ENCODE results near the gene CSNK2A3. TPM values are rescaled to one million over a fixed set of nuclear protein-coding genes. Genes with fewer than 3 reads are reported as not detected.

Gene CSNK2A3
- total RNA-seq, 1 donor from 2014 or later: 1.2 TPM

GRCh38 chr11:11322101-11322500 lies 30.9 kb downstream of the CSNK2A3 start:
- Histone ChIP-seq H3K27ac (no peak overlapping the region), H3K9me3 (no peaks in the 10 kb centered on the region), H3K27me3 (no peaks in the 10 kb centered on the region), H3K36me3 (no peaks in the 10 kb centered on the region), H3K4me1 (no peaks in the 10 kb centered on the region), H3K4me3 (no peak overlapping the region)
- no peak for TF ChIP-seq POLR2A (IDR thresholded peaks at IDR 0.05)
- TF ChIP-seq POLR2AphosphoS5 (IDR thresholded peaks at IDR 0.05; ENCODE audit: insufficient read depth in 1 of 2, low read depth in 1 of 2): no peak
- TF ChIP-seq CTCF (IDR thresholded peaks at IDR 0.05): no peak
- DNase-seq (ENCODE audit: extremely low spot score in 2 of 2): no peak
- intact Hi-C loops (cut with DNase I): no loop called here

- H3K4me1 ChIP-seq: no peaks in the 10 kb centered on the region
- no peaks in the 10 kb centered on the region for H3K9me3 ChIP-seq
- DNase-seq (ENCODE audit: extremely low spot score in 2 of 2): no peak
- H3K27ac ChIP-seq: no peak overlapping the region
- no peak overlapping the region for H3K4me3 ChIP-seq
- no peaks in the 10 kb centered on the region for H3K27me3 ChIP-seq
- TF ChIP-seq POLR2AphosphoS5 (IDR thresholded peaks at IDR 0.05; ENCODE audit: insufficient read depth in 1 of 2, low read depth in 1 of 2) (no peak), POLR2A (IDR thresholded peaks at IDR 0.05) (no peak), CTCF (IDR thresholded peaks at IDR 0.05) (no peak)
- no peaks in the 10 kb centered on the region for H3K36me3 ChIP-seq
- intact Hi-C loops (cut with DNase I): no loop called here
These were observed 32.2 kb downstream of the CSNK2A3 start for GRCh38 chr11:11320825-11321224.

GRCh38 chr11:11318961-11319360 lies 34.1 kb downstream of the CSNK2A3 start:
- intact Hi-C loops (cut with DNase I): no loop called here
- DNase-seq (ENCODE audit: extremely low spot score in 2 of 2): no peak
- H3K4me3 ChIP-seq: no peak overlapping the region
- TF ChIP-seq POLR2AphosphoS5 (IDR thresholded peaks at IDR 0.05; ENCODE audit: insufficient read depth in 1 of 2, low read depth in 1 of 2) (no peak), POLR2A (IDR thresholded peaks at IDR 0.05) (no peak), CTCF (IDR thresholded peaks at IDR 0.05) (no peak)
- no peaks in the 10 kb centered on the region for H3K9me3 ChIP-seq
- no peaks in the 10 kb centered on the region for H3K36me3 ChIP-seq
- no peaks in the 10 kb centered on the region for H3K27me3 ChIP-seq
- peaks cover under 1% of the 10 kb centered on the region for H3K4me1 ChIP-seq
- no peak overlapping the region for H3K27ac ChIP-seq

GRCh38 chr11:11318461-11318860 lies 34.6 kb downstream of the CSNK2A3 start:
- intact Hi-C loops (cut with DNase I): no loop called here
- Histone ChIP-seq H3K36me3 (no peaks in the 10 kb centered on the region), H3K27ac (no peak overlapping the region), H3K27me3 (no peaks in the 10 kb centered on the region), H3K9me3 (no peaks in the 10 kb centered on the region), H3K4me1 (peaks cover 6% of the 10 kb centered on the region), H3K4me3 (no peak overlapping the region)
- TF ChIP-seq POLR2AphosphoS5 (IDR thresholded peaks at IDR 0.05; ENCODE audit: insufficient read depth in 1 of 2, low read depth in 1 of 2) (no peak), CTCF (IDR thresholded peaks at IDR 0.05) (no peak), POLR2A (IDR thresholded peaks at IDR 0.05) (no peak)
- no peak for DNase-seq (ENCODE audit: extremely low spot score in 2 of 2)

GRCh38 chr11:11316651-11317230 lies 36.3 kb downstream of the CSNK2A3 start:
- DNase-seq (ENCODE audit: extremely low spot score in 2 of 2): no peak
- peaks cover 7% of the 10 kb centered on the region for H3K4me1 ChIP-seq
- no peaks in the 10 kb centered on the region for H3K36me3 ChIP-seq
- no peak overlapping the region for H3K4me3 ChIP-seq
- no peak for TF ChIP-seq POLR2A (IDR thresholded peaks at IDR 0.05)
- no peak for TF ChIP-seq POLR2AphosphoS5 (IDR thresholded peaks at IDR 0.05; ENCODE audit: insufficient read depth in 1 of 2, low read depth in 1 of 2)
- TF ChIP-seq CTCF (IDR thresholded peaks at IDR 0.05): no peak
- no peaks in the 10 kb centered on the region for H3K9me3 ChIP-seq
- H3K27ac ChIP-seq: no peak overlapping the region
- H3K27me3 ChIP-seq: no peaks in the 10 kb centered on the region
- intact Hi-C loops (cut with DNase I): no loop called here
